GM18951 (cell line): ENCODE results near the gene BCL11B.

Source experiments
- POLR2A ChIP-seq: IDR thresholded peaks from 4 replicates; pipeline ENCODE4 v1.6.1; 2011; ENCODE audit warnings: mild to moderate bottlenecking; ENCODE audit not compliant: insufficient read length, insufficient read depth; ENCODE audit errors: extremely low read depth
- in situ Hi-C: fragments of 300-500 bp; cut with MboI; formaldehyde crosslinking; loops from one replicate; pipeline ENCODE4 v1.12.0; 2022; ENCODE audit warnings: low sequenced_read_pairs, mixed read lengths, inconsistent platforms; ENCODE audit not compliant: unreplicated experiment

Gene BCL11B

GRCh38 chr14:99155173-99156089 lies 116.6 kb downstream of the BCL11B start:
- TF ChIP-seq POLR2A, result no peak
- in situ Hi-C loops, result no loop called here

- no peak for TF ChIP-seq POLR2A
- in situ Hi-C loops, result no loop called here
Observed at GRCh38 chr14:99150236-99150635, 121.8 kb downstream of the BCL11B start.

GRCh38 chr14:99148861-99149610 lies 123.0 kb downstream of the BCL11B start:
- no peak for TF ChIP-seq POLR2A
- in situ Hi-C loops, result no loop called here

GRCh38 chr14:99148131-99148530 lies 123.9 kb downstream of the BCL11B start:
- no peak for TF ChIP-seq POLR2A
- in situ Hi-C loops, result no loop called here

- in situ Hi-C loops, result no loop called here
- TF ChIP-seq POLR2A, result no peak
Observed at GRCh38 chr14:99147366-99147740, 124.6 kb downstream of the BCL11B start.

GRCh38 chr14:99146616-99147365 lies 125.2 kb downstream of the BCL11B start:
- in situ Hi-C loops, result no loop called here
- no peak for TF ChIP-seq POLR2A

GRCh38 chr14:99145307-99145706 lies 126.7 kb downstream of the BCL11B start:
- in situ Hi-C loops, result no loop called here
- TF ChIP-seq POLR2A, result no peak

- in situ Hi-C loops, result no loop called here
- no peak for TF ChIP-seq POLR2A
Observed at GRCh38 chr14:99143793-99144192, 128.2 kb downstream of the BCL11B start.

- TF ChIP-seq POLR2A, result no peak
- in situ Hi-C loops, result no loop called here
Observed at GRCh38 chr14:99143126-99143525, 128.9 kb downstream of the BCL11B start.

GRCh38 chr14:99141236-99141635 lies 130.8 kb downstream of the BCL11B start:
- in situ Hi-C loops, result no loop called here
- no peak for TF ChIP-seq POLR2A

- TF ChIP-seq POLR2A, result no peak
- in situ Hi-C loops, result no loop called here
Observed at GRCh38 chr14:99138999-99139865, 132.8 kb downstream of the BCL11B start.

GRCh38 chr14:99137913-99138571 lies 134.0 kb downstream of the BCL11B start:
- no peak for TF ChIP-seq POLR2A
- in situ Hi-C loops, result no loop called here
